Hematopoietic multipotent progenitor cell (in vitro differentiated cells): ENCODE data around the gene OVCH1. TPM values are rescaled to one million over a fixed set of nuclear protein-coding genes. Genes with fewer than 3 reads are reported as not detected.
"Not testable (repeated sequence)": the region's sequence is repeated elsewhere in the genome, so short reads cannot be mapped to it uniquely, and the experiment has no call there.

Source experiments
- DNase-seq, 3 donors: peaks; one replicate each; pipeline ENCODE4 v3.0.0-alpha.2; 2011 to 2015; ENCODE audit warnings: low read depth in 2 of 3, low spot score in 2 of 3
- total RNA-seq: library from RNA; depleted of rRNA; stranded (reverse); fragments of >200 nt; gene quantifications from one replicate; pipeline ENCODE4 v1.2.3, GENCODE V29; 2012

OVCH1 gene
- total RNA-seq, 1 donor, result not detected

- no peak for DNase-seq
Measured at GRCh38 chr12:29425722-29426121, 71.8 kb downstream of the OVCH1 start.

- no peak for DNase-seq
Measured at GRCh38 chr12:29416748-29417147, 80.7 kb downstream of the OVCH1 start.

GRCh38 chr12:29415111-29415510 lies 82.4 kb downstream of the OVCH1 start:
- no peak for DNase-seq

GRCh38 chr12:29414368-29414767 lies 83.1 kb downstream of the OVCH1 start:
- no peak for DNase-seq

GRCh38 chr12:29405561-29405960 lies 91.9 kb downstream of the OVCH1 start:
- DNase-seq, result no peak

GRCh38 chr12:29403991-29404390 lies 93.5 kb downstream of the OVCH1 start:
- DNase-seq, result no peak

GRCh38 chr12:29402437-29402836 lies 95.0 kb downstream of the OVCH1 start:
- no peak for DNase-seq

GRCh38 chr12:29398495-29398894 lies 99.0 kb downstream of the OVCH1 start:
- DNase-seq, result no peak

GRCh38 chr12:29396774-29397173 lies 100.7 kb downstream of the OVCH1 start:
- no peak for DNase-seq

- no peak for DNase-seq
Measured at GRCh38 chr12:29395356-29395755, 102.1 kb downstream of the OVCH1 start.

GRCh38 chr12:29390419-29390818 lies 107.1 kb downstream of the OVCH1 start:
- DNase-seq, result peak in 1 of 3 donors; percentile 10

- no peak for DNase-seq
Measured at GRCh38 chr12:29389295-29389919, 108.1 kb downstream of the OVCH1 start.

- DNase-seq, result not testable (repeated sequence)
Measured at GRCh38 chr12:29386084-29386680, 111.3 kb downstream of the OVCH1 start.

GRCh38 chr12:29385194-29385593 lies 112.3 kb downstream of the OVCH1 start:
- not testable (repeated sequence) for DNase-seq

GRCh38 chr12:29382251-29382650 lies 115.2 kb downstream of the OVCH1 start:
- DNase-seq, result no peak

GRCh38 chr12:29380536-29381523 lies 116.7 kb downstream of the OVCH1 start, which contains the start of gene ERGIC2:
Gene ERGIC2, minus strand, starts transcription at chr12:29381172. Its CDS starts 9,539 bp downstream, at chr12:29371633.
- peak; percentile 89 to 99 (median 98) for DNase-seq

Other genes starting within 250 kb of the OVCH1 start
- 16.4 TPM for gene ERGIC2, start 116.5 kb downstream of the OVCH1 start, total RNA-seq